PC-9 (cell line): ENCODE measurements around the gene TRIM45.

Source experiments
- EZH2 ChIP-seq: fragments of 200-600 bp; sonication (generic); IDR thresholded peaks from 2 replicates; pipeline ENCODE4 v1.8.0; 2017; ENCODE audit warnings: antibody characterized with exemption, low read depth
- TF ChIP-seq, protein P1 (sequence below): fragments of 200-600 bp; sonication (generic); conservative IDR thresholded peaks from 2 replicates; pipeline ENCODE4 v1.6.1; 2017; ENCODE audit warnings: mixed run types, antibody characterized with exemption, mild to moderate bottlenecking, moderate library complexity

DNA sequence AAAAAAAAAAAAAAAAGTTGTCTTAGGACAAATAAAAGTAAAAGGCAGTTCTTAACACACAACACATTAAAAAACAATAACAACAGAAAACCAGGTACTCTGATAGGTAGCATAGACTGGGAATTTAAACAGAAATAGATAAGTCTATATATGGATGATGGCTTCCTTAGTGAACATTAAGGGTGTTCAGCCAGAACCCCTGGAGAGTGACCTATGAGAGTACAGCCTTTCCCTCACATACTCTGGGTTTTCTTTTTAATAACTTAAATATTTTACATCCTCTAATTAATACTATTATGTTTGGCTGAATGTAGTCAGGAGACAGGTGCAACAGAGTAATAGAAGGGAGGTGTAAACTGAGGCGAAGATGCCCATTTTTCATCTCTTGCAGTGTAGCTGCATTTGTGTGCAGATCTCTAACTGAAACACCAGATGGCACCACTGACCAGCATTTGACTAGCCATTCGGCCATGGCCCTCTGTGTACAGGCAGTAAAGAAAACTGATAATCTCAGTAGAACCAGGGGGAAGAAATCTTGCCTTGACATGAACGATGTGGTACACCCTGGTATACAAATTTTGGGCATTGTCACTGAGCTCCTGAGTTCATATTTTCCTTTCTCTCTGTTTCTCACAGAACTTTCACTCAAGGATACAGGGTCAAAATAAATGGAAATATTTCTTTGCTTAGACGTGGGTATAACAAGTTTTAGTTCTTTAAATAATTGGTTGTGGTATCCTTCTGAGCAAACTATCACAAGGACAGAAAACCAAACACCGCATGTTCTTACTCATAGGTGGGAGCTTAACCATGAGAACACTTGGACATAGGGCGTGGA is 53.8 kb downstream of the TRIM45 start:
- TF ChIP-seq, protein P1, sequence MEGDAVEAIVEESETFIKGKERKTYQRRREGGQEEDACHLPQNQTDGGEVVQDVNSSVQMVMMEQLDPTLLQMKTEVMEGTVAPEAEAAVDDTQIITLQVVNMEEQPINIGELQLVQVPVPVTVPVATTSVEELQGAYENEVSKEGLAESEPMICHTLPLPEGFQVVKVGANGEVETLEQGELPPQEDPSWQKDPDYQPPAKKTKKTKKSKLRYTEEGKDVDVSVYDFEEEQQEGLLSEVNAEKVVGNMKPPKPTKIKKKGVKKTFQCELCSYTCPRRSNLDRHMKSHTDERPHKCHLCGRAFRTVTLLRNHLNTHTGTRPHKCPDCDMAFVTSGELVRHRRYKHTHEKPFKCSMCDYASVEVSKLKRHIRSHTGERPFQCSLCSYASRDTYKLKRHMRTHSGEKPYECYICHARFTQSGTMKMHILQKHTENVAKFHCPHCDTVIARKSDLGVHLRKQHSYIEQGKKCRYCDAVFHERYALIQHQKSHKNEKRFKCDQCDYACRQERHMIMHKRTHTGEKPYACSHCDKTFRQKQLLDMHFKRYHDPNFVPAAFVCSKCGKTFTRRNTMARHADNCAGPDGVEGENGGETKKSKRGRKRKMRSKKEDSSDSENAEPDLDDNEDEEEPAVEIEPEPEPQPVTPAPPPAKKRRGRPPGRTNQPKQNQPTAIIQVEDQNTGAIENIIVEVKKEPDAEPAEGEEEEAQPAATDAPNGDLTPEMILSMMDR = peak; percentile 95
- no peak for TF ChIP-seq EZH2
